ENCODE results near the gene AP2A1. TPM values are rescaled to one million over a fixed set of nuclear protein-coding genes. Genes with fewer than 3 reads are reported as not detected.
"Not testable (repeated sequence)": the region's sequence is repeated elsewhere in the genome, so short reads cannot be mapped to it uniquely, and the experiment has no call there.

The AP2A1 gene
- 32.9 TPM for total RNA-seq

- peak within 1 kb of the TSS; percentile 86 to 94 (median 89) for H3K4me3 ChIP-seq (ENCODE audit: low read length in 3 of 3)
- no peaks in the 10 kb centered on the region for H3K27me3 ChIP-seq (ENCODE audit: control insufficient read depth in 3 of 3, insufficient read depth in 3 of 3, low read length in 3 of 3)
- no peaks in the 10 kb centered on the region for H3K9me3 ChIP-seq (ENCODE audit: control insufficient read depth in 3 of 3, low read length in 3 of 3)
- peaks cover 20 to 34% (median 22%) of the 10 kb centered on the region in 3 donors for H3K4me1 ChIP-seq (ENCODE audit: control insufficient read depth in 3 of 3, insufficient read depth in 3 of 3, low read length in 3 of 3)
- peak within 1 kb of the TSS; percentile 94 for H3K27ac ChIP-seq (ENCODE audit: low read depth, low read length)
- no peaks in the 10 kb centered on the region for H3K36me3 ChIP-seq (ENCODE audit: control insufficient read depth in 3 of 3, insufficient read depth in 3 of 3, low read length in 3 of 3)
- H3K9ac ChIP-seq (ENCODE audit: low read depth in 1 of 3, low read length in 3 of 3) = peak within 1 kb of the TSS; percentile 89 to 92 (median 89)
Observed at GRCh38 chr19:49766930-49767299, at the start of gene AP2A1. TSS of gene AP2A1 (plus strand) at chr19:49767001. CDS start at chr19:49767134, 133 bp downstream.

DNA sequence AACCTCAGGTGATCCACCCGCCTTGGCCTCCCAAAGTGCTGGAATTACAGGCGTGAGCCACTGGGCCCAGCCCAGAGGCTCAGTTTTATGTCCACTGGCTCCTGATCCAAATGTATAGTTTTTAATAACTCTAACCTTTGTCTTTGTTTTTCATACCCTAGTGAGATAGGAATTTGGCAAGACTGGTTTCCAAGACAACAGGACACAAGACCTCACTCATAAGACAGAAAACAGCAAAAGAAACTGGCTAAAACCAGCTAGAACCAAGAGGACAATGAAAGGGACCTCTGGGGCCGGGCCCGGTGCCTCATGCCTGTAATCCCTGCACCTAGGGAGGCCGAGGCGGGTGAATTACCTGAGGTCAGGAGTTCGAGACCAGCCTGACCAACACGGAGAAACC is 48.3 kb upstream of the AP2A1 start:
- Histone ChIP-seq H3K27me3 (ENCODE audit: control insufficient read depth in 3 of 3, insufficient read depth in 3 of 3, low read length in 3 of 3) (no peaks in the 10 kb centered on the region), H3K27ac (ENCODE audit: low read depth, low read length) (peak overlapping the region; percentile 57), H3K4me1 (ENCODE audit: control insufficient read depth in 3 of 3, insufficient read depth in 3 of 3, low read length in 3 of 3) (peaks cover 0 to 3% (median 0%) of the 10 kb centered on the region in 3 donors), H3K36me3 (ENCODE audit: control insufficient read depth in 3 of 3, insufficient read depth in 3 of 3, low read length in 3 of 3) (peaks cover 0 to 2% (median 0%) of the 10 kb centered on the region in 3 donors), H3K4me3 (ENCODE audit: low read length in 3 of 3) (no peak overlapping the region), H3K9me3 (ENCODE audit: control insufficient read depth in 3 of 3, low read length in 3 of 3) (no peaks in the 10 kb centered on the region), H3K9ac (ENCODE audit: low read depth in 1 of 3, low read length in 3 of 3) (no peak overlapping the region)

DNA sequence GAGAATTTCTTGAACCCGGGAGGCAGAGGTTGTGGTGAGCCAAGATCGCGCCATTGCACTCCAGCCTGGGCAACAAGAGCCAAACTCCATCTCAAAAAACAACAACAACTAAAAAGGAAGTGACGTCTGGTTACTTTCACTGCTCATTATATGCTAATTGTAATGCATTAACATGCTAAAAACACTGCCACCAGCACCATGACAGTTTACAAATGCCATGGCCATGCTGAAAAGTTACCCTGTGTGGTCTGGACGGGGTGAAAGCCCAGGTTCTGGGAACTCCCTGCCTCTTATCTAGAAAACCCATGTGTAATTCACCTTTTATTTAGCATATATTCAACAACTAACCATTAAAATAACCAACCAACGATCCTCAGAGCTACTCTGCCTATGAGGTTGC is 47.8 kb upstream of the AP2A1 start:
- no peaks in the 10 kb centered on the region for H3K27me3 ChIP-seq (ENCODE audit: control insufficient read depth in 3 of 3, insufficient read depth in 3 of 3, low read length in 3 of 3)
- H3K4me1 ChIP-seq (ENCODE audit: control insufficient read depth in 3 of 3, insufficient read depth in 3 of 3, low read length in 3 of 3) = peaks cover 0 to 3% (median 0%) of the 10 kb centered on the region in 3 donors
- no peak overlapping the region for H3K9ac ChIP-seq (ENCODE audit: low read depth in 1 of 3, low read length in 3 of 3)
- H3K4me3 ChIP-seq (ENCODE audit: low read length in 3 of 3) = no peak overlapping the region
- H3K27ac ChIP-seq (ENCODE audit: low read depth, low read length) = no peak overlapping the region
- H3K9me3 ChIP-seq (ENCODE audit: control insufficient read depth in 3 of 3, low read length in 3 of 3) = no peaks in the 10 kb centered on the region
- peaks cover 0 to 2% (median 0%) of the 10 kb centered on the region in 3 donors for H3K36me3 ChIP-seq (ENCODE audit: control insufficient read depth in 3 of 3, insufficient read depth in 3 of 3, low read length in 3 of 3)

DNA sequence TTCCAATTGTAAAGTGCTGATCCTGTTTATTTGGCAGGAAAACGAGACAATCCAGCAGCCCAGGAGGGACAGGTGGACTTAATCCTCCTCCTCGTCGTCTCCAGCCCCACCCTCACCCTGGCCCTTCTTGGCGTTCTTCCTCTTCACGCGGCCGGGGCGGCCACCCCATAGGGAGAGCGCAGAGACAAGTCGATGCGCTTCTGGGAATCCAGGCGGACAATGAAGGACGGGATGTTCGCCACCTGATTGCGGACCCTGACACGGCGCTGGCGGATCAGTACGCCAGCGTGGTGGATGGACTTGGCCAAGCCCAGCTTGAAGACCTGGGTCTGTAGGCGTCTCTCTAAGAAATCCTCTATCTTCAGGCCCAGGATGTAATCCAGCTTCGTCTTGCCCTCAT is 47.4 kb upstream of the AP2A1 start:
- not testable (repeated sequence) for H3K9me3 ChIP-seq (ENCODE audit: control insufficient read depth in 3 of 3, low read length in 3 of 3); H3K9ac ChIP-seq (ENCODE audit: low read depth in 1 of 3, low read length in 3 of 3); H3K27me3 ChIP-seq (ENCODE audit: control insufficient read depth in 3 of 3, insufficient read depth in 3 of 3, low read length in 3 of 3); H3K36me3 ChIP-seq (ENCODE audit: control insufficient read depth in 3 of 3, insufficient read depth in 3 of 3, low read length in 3 of 3); H3K27ac ChIP-seq (ENCODE audit: low read depth, low read length); H3K4me1 ChIP-seq (ENCODE audit: control insufficient read depth in 3 of 3, insufficient read depth in 3 of 3, low read length in 3 of 3); H3K4me3 ChIP-seq (ENCODE audit: low read length in 3 of 3)

- Histone ChIP-seq H3K9ac (ENCODE audit: low read depth in 1 of 3, low read length in 3 of 3) (no peak overlapping the region), H3K4me3 (ENCODE audit: low read length in 3 of 3) (peak overlapping the region in 1 of 3 donors; percentile 19), H3K9me3 (ENCODE audit: control insufficient read depth in 3 of 3, low read length in 3 of 3) (no peaks in the 10 kb centered on the region), H3K4me1 (ENCODE audit: control insufficient read depth in 3 of 3, insufficient read depth in 3 of 3, low read length in 3 of 3) (peaks cover 0 to 7% (median 2%) of the 10 kb centered on the region in 3 donors), H3K27me3 (ENCODE audit: control insufficient read depth in 3 of 3, insufficient read depth in 3 of 3, low read length in 3 of 3) (peaks cover 0 to 4% (median 2%) of the 10 kb centered on the region in 3 donors), H3K36me3 (ENCODE audit: control insufficient read depth in 3 of 3, insufficient read depth in 3 of 3, low read length in 3 of 3) (peaks cover 0 to 2% (median 0%) of the 10 kb centered on the region in 3 donors), H3K27ac (ENCODE audit: low read depth, low read length) (peak overlapping the region; percentile 25)
Observed at GRCh38 chr19:49727217-49728030, 39.4 kb upstream of the AP2A1 start.

DNA sequence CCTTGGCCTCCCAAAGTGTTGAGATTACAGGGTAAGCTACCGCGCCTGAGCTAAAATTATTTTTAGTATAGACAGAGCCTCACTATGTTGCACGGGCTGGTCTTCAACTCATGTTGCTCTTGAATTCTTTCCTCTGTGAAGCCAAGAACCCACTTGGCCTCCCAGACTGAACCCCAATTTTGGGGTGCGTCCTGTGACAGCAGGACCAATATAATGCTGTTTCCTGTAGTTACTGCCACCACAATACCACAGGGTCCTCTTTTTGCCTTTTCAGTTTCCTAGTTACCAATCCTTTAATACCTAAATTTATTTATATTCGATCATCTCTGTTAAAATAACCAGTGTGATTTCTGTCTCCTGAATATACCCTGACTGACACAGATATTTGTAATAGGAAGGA is 36.6 kb upstream of the AP2A1 start:
- H3K27me3 ChIP-seq (ENCODE audit: control insufficient read depth in 3 of 3, insufficient read depth in 3 of 3, low read length in 3 of 3) = peaks cover 0 to 4% (median 2%) of the 10 kb centered on the region in 3 donors
- no peaks in the 10 kb centered on the region for H3K9me3 ChIP-seq (ENCODE audit: control insufficient read depth in 3 of 3, low read length in 3 of 3)
- H3K4me3 ChIP-seq (ENCODE audit: low read length in 3 of 3) = no peak overlapping the region
- H3K4me1 ChIP-seq (ENCODE audit: control insufficient read depth in 3 of 3, insufficient read depth in 3 of 3, low read length in 3 of 3) = peaks cover 0 to 7% (median 2%) of the 10 kb centered on the region in 3 donors
- no peak overlapping the region for H3K9ac ChIP-seq (ENCODE audit: low read depth in 1 of 3, low read length in 3 of 3)
- H3K27ac ChIP-seq (ENCODE audit: low read depth, low read length) = no peak overlapping the region
- H3K36me3 ChIP-seq (ENCODE audit: control insufficient read depth in 3 of 3, insufficient read depth in 3 of 3, low read length in 3 of 3) = no peaks in the 10 kb centered on the region

DNA sequence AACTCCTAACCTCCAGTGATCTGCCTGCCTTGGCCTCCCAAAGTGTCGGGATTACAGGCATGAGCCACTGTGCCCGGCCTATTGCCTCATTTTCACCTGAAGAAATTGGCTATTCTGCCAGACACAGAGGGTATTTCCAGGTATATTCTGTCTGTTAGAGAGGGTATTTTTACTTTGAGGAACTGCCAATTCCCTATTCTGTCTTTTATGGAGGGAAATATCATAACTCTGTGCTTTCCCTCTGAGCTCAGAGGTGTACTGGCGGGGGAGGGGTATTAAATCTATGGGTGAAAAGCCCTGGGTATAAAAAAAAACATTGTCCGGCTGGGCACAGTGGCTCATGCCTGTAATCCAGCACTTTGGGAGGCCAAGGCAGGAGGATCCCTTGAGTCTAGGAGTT is 28.5 kb upstream of the AP2A1 start:
- H3K4me3 ChIP-seq (ENCODE audit: low read length in 3 of 3) = no peak overlapping the region
- H3K27me3 ChIP-seq (ENCODE audit: control insufficient read depth in 3 of 3, insufficient read depth in 3 of 3, low read length in 3 of 3) = no peaks in the 10 kb centered on the region
- H3K9me3 ChIP-seq (ENCODE audit: control insufficient read depth in 3 of 3, low read length in 3 of 3) = no peaks in the 10 kb centered on the region
- no peak overlapping the region for H3K27ac ChIP-seq (ENCODE audit: low read depth, low read length)
- no peak overlapping the region for H3K9ac ChIP-seq (ENCODE audit: low read depth in 1 of 3, low read length in 3 of 3)
- H3K4me1 ChIP-seq (ENCODE audit: control insufficient read depth in 3 of 3, insufficient read depth in 3 of 3, low read length in 3 of 3) = no peaks in the 10 kb centered on the region
- H3K36me3 ChIP-seq (ENCODE audit: control insufficient read depth in 3 of 3, insufficient read depth in 3 of 3, low read length in 3 of 3) = no peaks in the 10 kb centered on the region

GRCh38 chr19:49739098-49739497 is 27.7 kb upstream of the AP2A1 start:
- Histone ChIP-seq H3K4me3 (ENCODE audit: low read length in 3 of 3) (no peak overlapping the region), H3K27ac (ENCODE audit: low read depth, low read length) (no peak overlapping the region), H3K27me3 (ENCODE audit: control insufficient read depth in 3 of 3, insufficient read depth in 3 of 3, low read length in 3 of 3) (no peaks in the 10 kb centered on the region), H3K36me3 (ENCODE audit: control insufficient read depth in 3 of 3, insufficient read depth in 3 of 3, low read length in 3 of 3) (no peaks in the 10 kb centered on the region), H3K9ac (ENCODE audit: low read depth in 1 of 3, low read length in 3 of 3) (no peak overlapping the region), H3K4me1 (ENCODE audit: control insufficient read depth in 3 of 3, insufficient read depth in 3 of 3, low read length in 3 of 3) (no peaks in the 10 kb centered on the region), H3K9me3 (ENCODE audit: control insufficient read depth in 3 of 3, low read length in 3 of 3) (no peaks in the 10 kb centered on the region)

GRCh38 chr19:49739933-49740332 is 26.9 kb upstream of the AP2A1 start:
- H3K27ac ChIP-seq (ENCODE audit: low read depth, low read length) = no peak overlapping the region
- H3K9ac ChIP-seq (ENCODE audit: low read depth in 1 of 3, low read length in 3 of 3) = no peak overlapping the region

GRCh38 chr19:49741210-49741844 is 25.5 kb upstream of the AP2A1 start:
- no peaks in the 10 kb centered on the region for H3K36me3 ChIP-seq (ENCODE audit: control insufficient read depth in 3 of 3, insufficient read depth in 3 of 3, low read length in 3 of 3)
- H3K27me3 ChIP-seq (ENCODE audit: control insufficient read depth in 3 of 3, insufficient read depth in 3 of 3, low read length in 3 of 3) = peaks cover 0 to 3% (median 0%) of the 10 kb centered on the region in 3 donors
- H3K27ac ChIP-seq (ENCODE audit: low read depth, low read length) = no peak overlapping the region

More at GRCh38 chr19:49739933-49740332, 26.9 kb upstream of the AP2A1 start:
- Histone ChIP-seq H3K4me1 (ENCODE audit: control insufficient read depth in 3 of 3, insufficient read depth in 3 of 3, low read length in 3 of 3) (no peaks in the 10 kb centered on the region), H3K27me3 (ENCODE audit: control insufficient read depth in 3 of 3, insufficient read depth in 3 of 3, low read length in 3 of 3) (no peaks in the 10 kb centered on the region), H3K9me3 (ENCODE audit: control insufficient read depth in 3 of 3, low read length in 3 of 3) (no peaks in the 10 kb centered on the region), H3K4me3 (ENCODE audit: low read length in 3 of 3) (no peak overlapping the region), H3K36me3 (ENCODE audit: control insufficient read depth in 3 of 3, insufficient read depth in 3 of 3, low read length in 3 of 3) (no peaks in the 10 kb centered on the region)

More at GRCh38 chr19:49741210-49741844, 25.5 kb upstream of the AP2A1 start:
- H3K9ac ChIP-seq (ENCODE audit: low read depth in 1 of 3, low read length in 3 of 3) = no peak overlapping the region
- no peaks in the 10 kb centered on the region for H3K9me3 ChIP-seq (ENCODE audit: control insufficient read depth in 3 of 3, low read length in 3 of 3)
- H3K4me1 ChIP-seq (ENCODE audit: control insufficient read depth in 3 of 3, insufficient read depth in 3 of 3, low read length in 3 of 3) = no peaks in the 10 kb centered on the region
- H3K4me3 ChIP-seq (ENCODE audit: low read length in 3 of 3) = no peak overlapping the region
